NT2/D1 (cell line): ENCODE measurements around the gene GRIK2.

Experiments
- DNase-seq: peaks from one replicate; pipeline ENCODE4 v3.0.0-alpha.2; 2011; ENCODE audit warnings: low read depth, low spot score
- H3K27me3 ChIP-seq: 2 replicates; pipeline ENCODE4 v1.6.0; 2011; ENCODE audit warnings: mild to moderate bottlenecking; ENCODE audit not compliant: insufficient read length, insufficient read depth
- H3K36me3 ChIP-seq: 2 replicates; pipeline ENCODE4 v1.6.1; 2011; ENCODE audit warnings: mild to moderate bottlenecking, low read length, mixed read lengths; ENCODE audit not compliant: insufficient read depth, insufficient read length
- H3K4me1 ChIP-seq: 2 replicates; pipeline ENCODE4 v1.5.1; 2011; ENCODE audit not compliant: insufficient read depth, insufficient read length
- H3K4me3 ChIP-seq: 2 replicates; pipeline ENCODE4 v1.5.1; 2011; ENCODE audit warnings: low read depth; ENCODE audit not compliant: insufficient read length
- H3K9ac ChIP-seq: 2 replicates; pipeline ENCODE4 v1.6.0; 2011; ENCODE audit warnings: low read depth; ENCODE audit not compliant: insufficient read length
- H3K9me3 ChIP-seq: 2 replicates; pipeline ENCODE4 v1.5.1; 2011; ENCODE audit warnings: mild to moderate bottlenecking, low read length; ENCODE audit not compliant: insufficient read depth
- SUZ12 ChIP-seq: IDR thresholded peaks from 2 replicates; pipeline ENCODE4 v1.6.1; 2011; ENCODE audit not compliant: insufficient read length, insufficient read depth; ENCODE audit errors: extremely low read depth
- YY1 ChIP-seq: IDR thresholded peaks from 2 replicates; pipeline ENCODE4 v1.6.1; 2011; ENCODE audit not compliant: insufficient read length, insufficient read depth
- ZNF274 ChIP-seq: IDR thresholded peaks from 2 replicates; pipeline ENCODE4 v1.6.1; 2011; ENCODE audit warnings: mild to moderate bottlenecking, low read depth, low read length

GRIK2 gene

DNA sequence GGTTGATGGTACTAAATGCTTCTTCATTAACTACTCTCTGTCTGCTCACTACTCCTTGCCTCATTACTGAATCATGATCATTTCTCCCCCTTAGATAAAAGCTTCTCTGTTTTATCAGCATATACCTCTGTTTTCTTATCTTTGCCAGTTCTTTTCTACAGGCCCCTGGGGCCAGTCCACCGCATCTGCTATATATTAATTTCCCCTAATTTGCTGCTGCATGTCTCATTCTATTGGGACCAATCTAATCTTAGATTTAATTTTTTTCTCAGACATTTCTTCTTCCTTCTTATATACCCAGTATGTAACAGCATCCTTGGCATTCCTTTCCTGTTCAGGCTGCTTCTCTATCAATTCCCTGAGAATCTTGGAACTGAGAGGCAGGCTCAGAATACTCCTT, 51.2 kb downstream of the GRIK2 start:
- no peak for TF ChIP-seq ZNF274
- TF ChIP-seq SUZ12, result no peak
- no peak for TF ChIP-seq YY1
- H3K36me3 ChIP-seq, result no peaks in the 10 kb centered on the region
- DNase-seq, result no peak

DNA sequence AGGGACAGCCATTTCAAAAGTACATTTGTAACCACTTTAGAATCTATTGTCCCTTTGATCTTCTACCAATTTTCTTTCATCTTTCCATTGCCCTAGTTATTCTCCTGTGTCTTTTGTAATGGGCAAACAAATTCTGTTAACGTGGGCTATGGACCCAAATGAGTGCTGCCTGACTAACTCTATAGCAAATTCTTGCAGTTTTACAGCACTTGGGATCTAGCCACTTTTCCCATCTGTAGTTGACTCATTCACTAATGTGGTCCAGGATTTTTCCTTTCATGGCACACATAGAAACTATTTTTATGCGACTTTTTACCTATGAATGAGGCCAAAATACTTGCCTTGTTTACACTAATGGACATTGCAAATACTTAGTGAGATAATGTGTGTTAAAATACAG, 52.0 kb downstream of the GRIK2 start:
- Histone ChIP-seq H3K36me3 (no peaks in the 10 kb centered on the region), H3K27me3 (no peaks in the 10 kb centered on the region), H3K4me3 (no peak overlapping the region), H3K4me1 (no peaks in the 10 kb centered on the region), H3K9me3 (no peaks in the 10 kb centered on the region), H3K9ac (no peak overlapping the region)
- TF ChIP-seq ZNF274 (no peak), YY1 (no peak), SUZ12 (no peak)
- DNase-seq, result no peak

More for the DNA sequence above, 51.2 kb downstream of the GRIK2 start:
- Histone ChIP-seq H3K4me1 (no peaks in the 10 kb centered on the region), H3K4me3 (no peak overlapping the region), H3K9me3 (no peaks in the 10 kb centered on the region), H3K27me3 (no peaks in the 10 kb centered on the region), H3K9ac (no peak overlapping the region)

DNA sequence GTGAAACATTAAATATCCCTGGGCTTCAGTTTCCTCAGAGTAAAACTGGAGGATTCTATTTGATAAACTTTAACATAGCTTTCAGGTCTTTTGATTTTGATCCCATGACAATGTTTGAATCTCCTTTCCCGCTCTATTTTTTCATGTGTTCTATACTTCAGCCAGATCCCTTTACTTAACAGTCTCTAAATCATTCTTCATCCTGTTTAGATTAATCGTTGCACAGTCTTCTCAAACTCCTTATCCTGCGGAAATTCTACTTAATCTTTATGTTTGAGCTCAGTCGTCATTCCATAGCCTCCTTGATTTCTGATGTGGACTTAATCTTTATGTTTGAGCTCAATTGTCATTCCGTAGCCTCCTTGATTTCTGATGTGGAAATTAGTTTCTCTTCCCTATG, 57.4 kb downstream of the GRIK2 start:
- Histone ChIP-seq H3K4me1 (no peaks in the 10 kb centered on the region), H3K9me3 (no peaks in the 10 kb centered on the region), H3K9ac (no peak overlapping the region), H3K27me3 (no peaks in the 10 kb centered on the region), H3K4me3 (no peak overlapping the region), H3K36me3 (no peaks in the 10 kb centered on the region)
- DNase-seq, result no peak
- no peak for TF ChIP-seq SUZ12
- no peak for TF ChIP-seq ZNF274
- no peak for TF ChIP-seq YY1

DNA sequence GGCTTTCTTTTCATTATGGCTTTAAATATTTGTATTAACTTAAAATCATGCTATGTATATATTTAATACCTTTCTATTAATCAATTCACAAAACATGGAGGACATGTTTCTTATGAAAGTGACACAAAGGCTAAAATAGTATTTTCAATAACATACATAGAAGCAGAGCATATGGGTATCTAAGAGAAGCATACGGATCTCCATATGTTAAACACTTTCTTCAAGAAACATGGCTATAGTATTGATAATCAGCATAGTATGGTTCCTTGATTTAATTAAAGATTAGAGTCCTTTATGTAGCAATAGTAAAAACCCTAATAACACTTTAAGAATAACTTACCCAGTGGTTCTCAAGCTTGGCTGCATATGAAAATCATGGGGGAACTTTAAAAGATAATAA, 58.5 kb downstream of the GRIK2 start:
- Histone ChIP-seq H3K4me1 (no peaks in the 10 kb centered on the region), H3K27me3 (no peaks in the 10 kb centered on the region), H3K4me3 (no peak overlapping the region), H3K9ac (no peak overlapping the region), H3K36me3 (no peaks in the 10 kb centered on the region), H3K9me3 (no peaks in the 10 kb centered on the region)
- TF ChIP-seq YY1, result no peak
- TF ChIP-seq ZNF274, result no peak
- TF ChIP-seq SUZ12, result no peak
- DNase-seq, result no peak

DNA sequence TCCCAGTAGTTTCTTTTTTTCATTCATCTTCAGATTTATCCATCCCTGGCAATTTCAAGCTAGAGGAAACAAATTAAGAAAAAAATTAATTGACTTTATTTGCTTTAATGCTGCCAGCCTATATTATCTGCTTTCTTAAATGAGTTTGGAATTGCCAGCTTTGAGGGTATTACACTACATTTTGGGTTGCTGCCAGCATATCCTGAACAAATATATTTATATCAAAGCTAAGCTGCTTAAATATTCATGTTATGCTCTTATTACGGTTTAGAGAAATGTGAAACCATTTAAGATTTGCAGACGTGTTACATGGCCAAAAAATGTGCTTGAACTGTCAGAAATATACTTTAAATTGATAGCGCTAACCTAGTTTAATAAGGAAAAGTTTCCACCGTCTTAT, 59.7 kb downstream of the GRIK2 start:
- TF ChIP-seq ZNF274 (no peak), SUZ12 (no peak), YY1 (no peak)
- no peak for DNase-seq
- no peaks in the 10 kb centered on the region for H3K27me3 ChIP-seq
- no peak overlapping the region for H3K9ac ChIP-seq
- no peaks in the 10 kb centered on the region for H3K9me3 ChIP-seq
- no peaks in the 10 kb centered on the region for H3K4me1 ChIP-seq
- H3K36me3 ChIP-seq, result no peaks in the 10 kb centered on the region
- no peak overlapping the region for H3K4me3 ChIP-seq

DNA sequence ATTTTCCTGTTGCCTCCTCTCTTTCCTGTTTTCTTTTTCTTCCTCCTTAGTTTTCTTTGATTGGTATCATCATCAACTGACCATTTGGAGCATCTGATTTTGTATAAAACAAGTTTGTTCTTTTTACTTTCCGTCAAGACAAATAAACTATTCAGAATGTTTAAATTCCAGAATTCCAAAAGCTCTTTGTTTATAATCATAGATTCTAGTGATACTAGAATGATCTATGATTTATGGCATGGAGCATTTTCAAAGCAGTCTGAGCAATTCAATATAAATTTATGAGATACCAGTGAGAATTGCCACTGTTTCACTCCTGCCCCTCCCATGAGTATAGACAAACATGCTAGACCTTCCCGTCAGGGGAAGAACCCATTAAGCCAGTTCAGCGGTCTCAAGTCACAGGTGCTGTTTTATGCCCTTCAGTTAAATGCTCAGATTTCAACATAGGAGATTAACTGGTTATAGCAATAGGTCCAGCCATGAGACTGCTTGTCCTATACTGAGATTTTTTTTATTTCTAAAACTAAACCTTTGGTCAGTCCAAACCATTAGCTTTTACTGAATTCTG, 60.7 kb downstream of the GRIK2 start:
- H3K4me3 ChIP-seq, result no peak overlapping the region
- no peaks in the 10 kb centered on the region for H3K4me1 ChIP-seq
- H3K9me3 ChIP-seq, result no peaks in the 10 kb centered on the region
- TF ChIP-seq ZNF274 (no peak), SUZ12 (no peak), YY1 (no peak)
- no peaks in the 10 kb centered on the region for H3K27me3 ChIP-seq
- no peak for DNase-seq
- no peaks in the 10 kb centered on the region for H3K36me3 ChIP-seq
- H3K9ac ChIP-seq, result no peak overlapping the region

DNA sequence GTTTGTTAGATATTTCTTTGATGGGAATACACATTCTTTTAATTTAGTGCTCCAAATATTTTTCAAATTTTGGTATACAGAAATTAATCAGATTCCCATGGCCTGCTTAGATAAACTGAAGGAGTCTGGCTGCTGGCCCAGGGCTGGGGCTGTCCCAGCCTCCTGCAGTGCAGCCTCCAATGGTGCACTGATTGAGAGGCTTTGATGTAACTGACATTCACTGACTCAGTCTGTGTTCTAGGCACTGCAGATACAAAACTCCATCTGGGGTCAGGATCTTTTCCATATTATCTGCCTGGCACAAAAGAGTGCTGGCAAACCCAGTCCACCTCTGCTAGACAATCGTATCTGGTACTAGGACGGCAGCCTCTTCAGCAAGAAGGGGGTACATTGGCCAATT, 64.8 kb downstream of the GRIK2 start:
- TF ChIP-seq ZNF274 (no peak), SUZ12 (no peak), YY1 (no peak)
- Histone ChIP-seq H3K4me3 (no peak overlapping the region), H3K9me3 (no peaks in the 10 kb centered on the region), H3K27me3 (no peaks in the 10 kb centered on the region), H3K36me3 (no peaks in the 10 kb centered on the region), H3K9ac (no peak overlapping the region), H3K4me1 (no peaks in the 10 kb centered on the region)
- no peak for DNase-seq
